Stimulated activated CD8-positive, alpha-beta memory T cell treated with anti-CD3 and anti-CD28 coated beads, Interleukin-2, amount 100 ng/mL, for 1 hour (primary cell): ENCODE results near the gene NKAIN4.

Source experiments
- DNase-seq, 2 donors: peaks; one replicate each; pipeline ENCODE4 v3.0.0-alpha.2; 2020; ENCODE audit warnings: low read depth in 2 of 2

NKAIN4 gene

GRCh38 chr20:63219866-63220521, 34.3 kb downstream of the NKAIN4 start:
- DNase-seq, result no peak

- no peak for DNase-seq
Measured at GRCh38 chr20:63219447-63219821, 34.8 kb downstream of the NKAIN4 start.

GRCh38 chr20:63218701-63219446, 35.4 kb downstream of the NKAIN4 start:
- no peak for DNase-seq

GRCh38 chr20:63217706-63218105, 36.6 kb downstream of the NKAIN4 start:
- DNase-seq, result no peak

GRCh38 chr20:63216849-63217471, 37.3 kb downstream of the NKAIN4 start:
- no peak for DNase-seq

- peak; percentile 89 to 93 for DNase-seq
Measured at GRCh38 chr20:63216041-63216848, 38.0 kb downstream of the NKAIN4 start, which contains the start of gene YTHDF1. Gene YTHDF1, minus strand, starts transcription at chr20:63216131. Its CDS starts 239 bp downstream, at chr20:63215892.

- no peak for DNase-seq
Measured at GRCh38 chr20:63215101-63216040, 38.9 kb downstream of the NKAIN4 start.

GRCh38 chr20:63214514-63214913, 39.7 kb downstream of the NKAIN4 start:
- no peak for DNase-seq

- no peak for DNase-seq
Measured at GRCh38 chr20:63212792-63213191, 41.5 kb downstream of the NKAIN4 start.

- no peak for DNase-seq
Measured at GRCh38 chr20:63212393-63212730, 41.9 kb downstream of the NKAIN4 start.

GRCh38 chr20:63210011-63210605, 44.2 kb downstream of the NKAIN4 start:
- no peak for DNase-seq

GRCh38 chr20:63208346-63208909, 45.8 kb downstream of the NKAIN4 start:
- no peak for DNase-seq

- no peak for DNase-seq
Measured at GRCh38 chr20:63206878-63207277, 47.4 kb downstream of the NKAIN4 start.

GRCh38 chr20:63205896-63206295, 48.4 kb downstream of the NKAIN4 start:
- no peak for DNase-seq

GRCh38 chr20:63204362-63204761, 49.9 kb downstream of the NKAIN4 start:
- DNase-seq, result no peak

GRCh38 chr20:63202811-63203526, 51.3 kb downstream of the NKAIN4 start:
- DNase-seq, result no peak

GRCh38 chr20:63202021-63202420, 52.2 kb downstream of the NKAIN4 start:
- no peak for DNase-seq

GRCh38 chr20:63198606-63199005, 55.7 kb downstream of the NKAIN4 start:
- DNase-seq, result no peak

- DNase-seq, result no peak
Measured at GRCh38 chr20:63196768-63197470, 57.3 kb downstream of the NKAIN4 start.
